Vagina (tissue), 2 donors: ENCODE measurements around the gene CSPG5. TPM values are rescaled to one million over a fixed set of nuclear protein-coding genes. Genes with fewer than 3 reads are reported as not detected.

ENCODE experiments used
- DNase-seq, 2 donors: peaks; one replicate each; pipeline ENCODE4 v3.0.0-alpha.2; 2017; ENCODE audit errors: extremely low spot score in 2 of 2
- H3K27ac ChIP-seq: fragments of 200-600 bp; sonication (generic); one replicate; pipeline ENCODE4 v1.5.1; 2019
- H3K27me3 ChIP-seq: fragments of 200-600 bp; sonication (generic); one replicate; pipeline ENCODE4 v1.5.1; 2019
- H3K36me3 ChIP-seq, 2 donors: fragments of 200-600 bp; sonication (generic); one replicate each; pipeline ENCODE4 v1.5.1; 2017 to 2019
- H3K4me1 ChIP-seq: fragments of 200-600 bp; sonication (generic); one replicate; pipeline ENCODE4 v1.5.1; 2019
- H3K4me3 ChIP-seq, 2 donors: fragments of 200-600 bp; sonication (generic); 1 replicate in 1 of 2; 2 replicates in 1 of 2; pipeline ENCODE4 v1.5.1; 2016 to 2019
- H3K9me3 ChIP-seq: fragments of 200-600 bp; sonication (generic); one replicate; pipeline ENCODE4 v1.5.1; 2019
- POLR2A ChIP-seq, 2 donors: fragments of 450-650 bp; IDR thresholded peaks; one replicate each; pipeline ENCODE4 v1.6.1; 2017; ENCODE audit warnings: antibody characterized with exemption in 2 of 2, mild to moderate bottlenecking in 2 of 2, moderate library complexity in 2 of 2
- POLR2AphosphoS5 ChIP-seq, 2 donors: sonication (generic); formaldehyde crosslinking; IDR thresholded peaks; one replicate each; pipeline ENCODE4 v1.9.0; 2017; ENCODE audit warnings: antibody characterized with exemption in 2 of 2, mild to moderate bottlenecking in 2 of 2, low read depth in 1 of 2; ENCODE audit not compliant: insufficient read depth in 1 of 2
- intact Hi-C: fragments of 100-400 bp; cut with DNase I; formaldehyde crosslinking; loops from one replicate; pipeline ENCODE4 v1.15.1; 2023
- total RNA-seq: library from RNA; depleted of rRNA; stranded (reverse); fragments of >200 nt; gene quantifications from one replicate; pipeline ENCODE4 v1.2.3, GENCODE V29; 2016
- TF ChIP-seq, protein P1 (sequence below), 3 experiments: fragments of 450-650 bp in 2 of 3; fragments of 200-600 bp in 1 of 3; sonication (generic) in 1 of 3; IDR thresholded peaks; one replicate each; pipeline ENCODE4 v1.5.1; 2017 to 2019; ENCODE audit warnings: antibody characterized with exemption in 3 of 3, mild to moderate bottlenecking in 2 of 3, moderate library complexity in 2 of 3

CSPG5 gene
- total RNA-seq, 1 donor from 2014 or later, result 0.98 TPM

- H3K9me3 ChIP-seq, result no peaks in the 10 kb centered on the region
- TF ChIP-seq, protein P1, sequence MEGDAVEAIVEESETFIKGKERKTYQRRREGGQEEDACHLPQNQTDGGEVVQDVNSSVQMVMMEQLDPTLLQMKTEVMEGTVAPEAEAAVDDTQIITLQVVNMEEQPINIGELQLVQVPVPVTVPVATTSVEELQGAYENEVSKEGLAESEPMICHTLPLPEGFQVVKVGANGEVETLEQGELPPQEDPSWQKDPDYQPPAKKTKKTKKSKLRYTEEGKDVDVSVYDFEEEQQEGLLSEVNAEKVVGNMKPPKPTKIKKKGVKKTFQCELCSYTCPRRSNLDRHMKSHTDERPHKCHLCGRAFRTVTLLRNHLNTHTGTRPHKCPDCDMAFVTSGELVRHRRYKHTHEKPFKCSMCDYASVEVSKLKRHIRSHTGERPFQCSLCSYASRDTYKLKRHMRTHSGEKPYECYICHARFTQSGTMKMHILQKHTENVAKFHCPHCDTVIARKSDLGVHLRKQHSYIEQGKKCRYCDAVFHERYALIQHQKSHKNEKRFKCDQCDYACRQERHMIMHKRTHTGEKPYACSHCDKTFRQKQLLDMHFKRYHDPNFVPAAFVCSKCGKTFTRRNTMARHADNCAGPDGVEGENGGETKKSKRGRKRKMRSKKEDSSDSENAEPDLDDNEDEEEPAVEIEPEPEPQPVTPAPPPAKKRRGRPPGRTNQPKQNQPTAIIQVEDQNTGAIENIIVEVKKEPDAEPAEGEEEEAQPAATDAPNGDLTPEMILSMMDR (IDR thresholded peaks at IDR 0.05), result no peak
- TF ChIP-seq POLR2AphosphoS5 (IDR thresholded peaks at IDR 0.05; ENCODE audit: insufficient read depth in 1 of 2, low read depth in 1 of 2) (no peak), POLR2A (IDR thresholded peaks at IDR 0.05) (no peak)
- H3K27me3 ChIP-seq, result no peaks in the 10 kb centered on the region
- no peaks in the 10 kb centered on the region for H3K4me1 ChIP-seq
- H3K36me3 ChIP-seq, result peaks cover 0 to 13% of the 10 kb centered on the region in 2 donors
- H3K4me3 ChIP-seq, result no peak overlapping the region
- H3K27ac ChIP-seq, result no peak overlapping the region
- intact Hi-C loops, result no loop called here
- DNase-seq, result no peak
Observed at GRCh38 chr3:47603332-47603731, 24.7 kb upstream of the CSPG5 start.

DNA sequence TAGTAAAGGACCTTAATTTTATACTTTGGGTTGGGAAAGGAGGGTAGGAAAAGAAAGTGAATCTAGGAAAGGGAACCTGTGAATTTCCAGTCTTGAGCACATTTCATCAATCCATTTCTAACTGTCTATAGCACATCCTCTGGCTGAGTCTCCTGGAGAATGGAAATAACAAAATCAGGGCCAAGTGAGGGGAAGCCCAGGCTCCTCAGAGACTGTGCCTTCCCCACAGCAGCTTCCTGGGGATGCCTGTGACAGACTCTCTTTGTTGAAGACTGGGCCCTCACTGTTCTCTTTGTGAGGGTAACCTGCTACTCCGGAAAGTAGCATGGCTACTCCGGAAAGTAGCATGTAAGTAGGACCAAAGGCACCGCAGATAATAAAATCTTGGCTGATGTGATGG, 22.6 kb upstream of the CSPG5 start:
- Histone ChIP-seq H3K36me3 (peaks cover 0 to 13% of the 10 kb centered on the region in 2 donors), H3K9me3 (no peaks in the 10 kb centered on the region), H3K4me1 (no peaks in the 10 kb centered on the region), H3K27me3 (no peaks in the 10 kb centered on the region), H3K4me3 (no peak overlapping the region), H3K27ac (no peak overlapping the region)
- intact Hi-C loops, result no loop called here
- TF ChIP-seq, protein P1 (IDR thresholded peaks at IDR 0.05), result no peak
- no peak for TF ChIP-seq POLR2A (IDR thresholded peaks at IDR 0.05)
- TF ChIP-seq POLR2AphosphoS5 (IDR thresholded peaks at IDR 0.05; ENCODE audit: insufficient read depth in 1 of 2, low read depth in 1 of 2), result no peak
- no peak for DNase-seq

GRCh38 chr3:47594792-47595191, 16.1 kb upstream of the CSPG5 start:
- no peak for TF ChIP-seq POLR2A (IDR thresholded peaks at IDR 0.05)
- TF ChIP-seq POLR2AphosphoS5 (IDR thresholded peaks at IDR 0.05; ENCODE audit: insufficient read depth in 1 of 2, low read depth in 1 of 2), result no peak
- TF ChIP-seq, protein P1 (IDR thresholded peaks at IDR 0.05), result no peak
- Histone ChIP-seq H3K9me3 (no peaks in the 10 kb centered on the region), H3K27me3 (no peaks in the 10 kb centered on the region), H3K36me3 (peaks cover 0 to 16% of the 10 kb centered on the region in 2 donors), H3K4me1 (no peaks in the 10 kb centered on the region), H3K4me3 (no peak overlapping the region), H3K27ac (no peak overlapping the region)
- no peak for DNase-seq
- intact Hi-C loops, result no loop called here

DNA sequence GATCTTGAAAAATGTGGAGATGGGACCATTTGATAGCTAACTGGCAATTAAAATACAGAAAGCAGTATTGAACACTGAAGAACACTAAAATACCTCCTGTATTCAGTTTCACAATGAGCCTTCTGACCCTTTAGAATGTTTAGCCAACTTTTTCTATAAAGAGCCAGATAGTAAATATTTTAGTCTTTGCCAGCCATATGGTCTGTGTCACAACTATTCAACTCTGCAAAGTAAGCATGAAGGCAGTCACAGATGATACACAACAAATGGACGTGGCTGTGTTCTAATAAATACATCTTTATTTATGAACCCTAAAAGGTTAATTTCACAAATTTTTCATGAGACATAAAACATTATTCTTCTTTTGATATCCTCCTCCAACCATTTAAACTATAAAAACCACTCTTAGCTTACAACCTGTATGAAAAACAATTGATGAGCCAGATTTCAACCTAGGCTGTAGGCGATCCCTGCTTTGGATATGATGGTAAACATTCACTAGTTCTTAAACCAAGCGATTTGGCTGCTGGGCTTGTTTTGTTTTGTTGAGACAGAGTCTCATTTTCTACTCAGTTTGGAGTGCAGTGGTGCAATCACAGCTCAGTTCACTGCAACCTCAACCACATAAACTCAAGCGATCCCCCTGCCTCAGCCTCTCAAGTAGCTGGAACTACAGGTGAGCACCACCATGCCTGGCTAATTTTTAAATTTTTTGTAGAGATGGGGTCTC, 13.6 kb upstream of the CSPG5 start:
- intact Hi-C loops, result no loop called here
- no peaks in the 10 kb centered on the region for H3K4me1 ChIP-seq
- H3K9me3 ChIP-seq, result no peaks in the 10 kb centered on the region
- no peak for DNase-seq
- no peak overlapping the region for H3K27ac ChIP-seq
- H3K27me3 ChIP-seq, result no peaks in the 10 kb centered on the region
- H3K36me3 ChIP-seq, result peaks cover 0 to 31% of the 10 kb centered on the region in 2 donors
- TF ChIP-seq, protein P1 (IDR thresholded peaks at IDR 0.05), result no peak
- no peak for TF ChIP-seq POLR2AphosphoS5 (IDR thresholded peaks at IDR 0.05; ENCODE audit: insufficient read depth in 1 of 2, low read depth in 1 of 2)
- TF ChIP-seq POLR2A (IDR thresholded peaks at IDR 0.05), result no peak
- no peak overlapping the region for H3K4me3 ChIP-seq

DNA sequence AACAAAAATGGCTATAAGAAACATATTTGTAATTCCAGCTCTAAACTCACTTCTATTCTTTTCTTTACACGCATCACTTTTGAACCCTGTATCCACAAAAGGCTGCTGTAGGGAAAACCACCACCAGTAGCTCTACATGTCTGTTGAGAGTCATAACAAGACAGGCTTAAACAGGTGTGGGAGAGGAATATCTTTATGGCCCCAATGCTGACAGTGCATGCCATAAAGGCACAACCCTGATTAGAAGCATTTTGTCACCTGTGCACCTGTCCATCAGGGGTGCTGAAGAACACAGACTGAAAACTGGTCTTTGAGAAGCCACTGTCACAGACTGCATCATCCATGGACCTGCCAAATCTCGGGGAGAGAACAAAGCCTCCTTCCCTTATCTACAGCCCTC, 11.6 kb upstream of the CSPG5 start:
- TF ChIP-seq POLR2A (IDR thresholded peaks at IDR 0.05), result no peak
- no peak for TF ChIP-seq POLR2AphosphoS5 (IDR thresholded peaks at IDR 0.05; ENCODE audit: insufficient read depth in 1 of 2, low read depth in 1 of 2)
- TF ChIP-seq, protein P1 (IDR thresholded peaks at IDR 0.05), result no peak
- Histone ChIP-seq H3K9me3 (no peaks in the 10 kb centered on the region), H3K27ac (no peak overlapping the region), H3K27me3 (no peaks in the 10 kb centered on the region), H3K36me3 (peaks cover 0 to 32% of the 10 kb centered on the region in 2 donors), H3K4me3 (no peak overlapping the region), H3K4me1 (no peaks in the 10 kb centered on the region)
- no peak for DNase-seq
- intact Hi-C loops, result no loop called here
